ENCODE data around the gene TIMD4. TPM values are rescaled to one million over a fixed set of nuclear protein-coding genes. Genes with fewer than 3 reads are reported as not detected.

TIMD4 gene
- total RNA-seq, 1 donor from 2014 or later, result not detected

DNA sequence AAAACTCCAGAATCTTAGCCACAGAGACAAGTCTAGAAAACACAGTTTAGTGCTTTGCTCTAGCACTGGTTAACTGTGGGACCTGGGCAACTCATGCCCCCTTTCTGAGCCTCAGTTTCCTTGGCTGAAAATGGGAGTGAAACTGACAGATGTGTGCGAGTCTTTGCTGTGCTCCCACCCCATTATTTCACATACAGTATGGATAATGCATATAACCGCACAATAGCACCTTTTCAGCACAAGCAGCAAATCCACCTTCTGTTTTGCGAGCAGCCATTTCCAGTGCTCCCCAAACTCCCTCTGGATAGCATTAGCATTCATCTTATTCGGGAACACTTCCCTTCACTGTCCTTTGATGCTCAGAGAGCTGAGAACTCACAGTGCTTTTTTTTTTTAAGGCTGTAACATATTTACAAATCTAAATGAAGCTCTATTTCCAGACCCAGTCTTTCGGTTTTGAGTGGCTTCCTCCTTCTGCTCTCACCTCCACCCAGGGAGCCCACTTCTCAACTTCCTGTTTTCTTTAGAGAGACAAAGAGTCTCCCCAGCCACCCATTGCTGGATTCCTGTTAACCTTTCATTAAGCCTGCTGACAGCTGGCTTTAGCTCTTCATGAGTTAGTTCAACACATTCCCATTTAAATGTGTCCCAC is 49.2 kb downstream of the TIMD4 start:
- TF ChIP-seq, protein P1, sequence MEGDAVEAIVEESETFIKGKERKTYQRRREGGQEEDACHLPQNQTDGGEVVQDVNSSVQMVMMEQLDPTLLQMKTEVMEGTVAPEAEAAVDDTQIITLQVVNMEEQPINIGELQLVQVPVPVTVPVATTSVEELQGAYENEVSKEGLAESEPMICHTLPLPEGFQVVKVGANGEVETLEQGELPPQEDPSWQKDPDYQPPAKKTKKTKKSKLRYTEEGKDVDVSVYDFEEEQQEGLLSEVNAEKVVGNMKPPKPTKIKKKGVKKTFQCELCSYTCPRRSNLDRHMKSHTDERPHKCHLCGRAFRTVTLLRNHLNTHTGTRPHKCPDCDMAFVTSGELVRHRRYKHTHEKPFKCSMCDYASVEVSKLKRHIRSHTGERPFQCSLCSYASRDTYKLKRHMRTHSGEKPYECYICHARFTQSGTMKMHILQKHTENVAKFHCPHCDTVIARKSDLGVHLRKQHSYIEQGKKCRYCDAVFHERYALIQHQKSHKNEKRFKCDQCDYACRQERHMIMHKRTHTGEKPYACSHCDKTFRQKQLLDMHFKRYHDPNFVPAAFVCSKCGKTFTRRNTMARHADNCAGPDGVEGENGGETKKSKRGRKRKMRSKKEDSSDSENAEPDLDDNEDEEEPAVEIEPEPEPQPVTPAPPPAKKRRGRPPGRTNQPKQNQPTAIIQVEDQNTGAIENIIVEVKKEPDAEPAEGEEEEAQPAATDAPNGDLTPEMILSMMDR (IDR thresholded peaks at IDR 0.05), result no peak
- intact Hi-C loops (cut with micrococcal nuclease), result loop anchor here (2.0 to 10.0 kb wide), 2 partner anchors 21 to 191 kb away; partner anchors contain the start of gene HAVCR2
- ATAC-seq (ENCODE audit: low read depth), result peak; percentile 90
- no peak for DNase-seq
- Mint-ChIP-seq H3K4me3 (peak overlapping the region; percentile 71), H3K4me1 (peaks cover 31% of the 10 kb centered on the region), H3K27ac (peak overlapping the region; percentile 82), H3K27me3 (no peaks in the 10 kb centered on the region), H3K9me3 (no peaks in the 10 kb centered on the region), H3K36me3 (ENCODE audit: low read depth) (no peaks in the 10 kb centered on the region)
- ChIA-PET POLR2A (no interaction called here), CTCF (no interaction called here)

DNA sequence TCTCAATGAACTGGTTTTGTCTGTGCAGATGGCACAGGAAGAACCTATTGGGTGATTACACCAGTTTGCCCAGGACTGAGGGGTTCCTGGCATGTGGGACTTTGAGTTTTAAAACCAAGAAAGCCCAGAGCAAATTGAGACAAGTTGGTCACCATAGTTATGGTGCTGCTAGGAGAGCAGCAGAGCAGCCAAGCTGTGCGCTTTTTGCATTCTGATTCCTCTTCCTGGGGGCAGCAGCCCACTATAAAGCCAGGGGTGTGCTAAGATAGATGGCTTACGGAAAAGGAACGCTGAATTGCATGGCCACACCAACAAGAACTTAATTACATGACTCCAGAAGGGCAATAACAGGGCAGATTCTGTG is 49.7 kb downstream of the TIMD4 start:
- intact Hi-C loops (cut with micrococcal nuclease), result loop anchor here (10.0 kb wide), 1 partner anchor 191 kb away; the partner anchor contains the start of gene HAVCR2
- Mint-ChIP-seq H3K4me1 (peaks cover 28% of the 10 kb centered on the region), H3K36me3 (ENCODE audit: low read depth) (no peaks in the 10 kb centered on the region), H3K4me3 (no peak overlapping the region), H3K27ac (peak overlapping the region; percentile 82), H3K27me3 (no peaks in the 10 kb centered on the region), H3K9me3 (no peaks in the 10 kb centered on the region)
- DNase-seq (no peak), ATAC-seq (ENCODE audit: low read depth) (no peak)
- POLR2A ChIA-PET, result no interaction called here
- CTCF ChIA-PET, result no interaction called here
- TF ChIP-seq, protein P1 (IDR thresholded peaks at IDR 0.05), result no peak

DNA sequence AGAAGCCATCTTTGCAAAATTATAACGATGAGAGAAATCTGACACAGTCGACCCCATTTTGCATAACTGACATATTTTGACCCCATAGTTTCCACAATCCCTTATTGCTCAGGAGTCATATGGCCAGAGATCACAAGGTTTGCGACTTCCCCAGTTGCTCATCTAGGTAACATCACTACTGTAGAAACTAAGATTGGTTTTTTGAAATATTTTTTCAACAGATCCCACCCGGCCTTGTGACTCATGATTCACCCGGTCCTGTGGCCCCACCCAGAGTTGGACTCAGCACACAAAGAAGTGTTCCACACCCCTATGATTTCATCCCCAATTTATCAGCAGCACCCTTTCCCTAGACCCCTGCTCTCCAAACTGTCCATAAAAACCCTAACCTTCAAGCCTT is 50.2 kb downstream of the TIMD4 start:
- H3K4me3 Mint-ChIP-seq, result no peak overlapping the region
- H3K9me3 Mint-ChIP-seq, result no peaks in the 10 kb centered on the region
- no peak for ATAC-seq (ENCODE audit: low read depth)

DNA sequence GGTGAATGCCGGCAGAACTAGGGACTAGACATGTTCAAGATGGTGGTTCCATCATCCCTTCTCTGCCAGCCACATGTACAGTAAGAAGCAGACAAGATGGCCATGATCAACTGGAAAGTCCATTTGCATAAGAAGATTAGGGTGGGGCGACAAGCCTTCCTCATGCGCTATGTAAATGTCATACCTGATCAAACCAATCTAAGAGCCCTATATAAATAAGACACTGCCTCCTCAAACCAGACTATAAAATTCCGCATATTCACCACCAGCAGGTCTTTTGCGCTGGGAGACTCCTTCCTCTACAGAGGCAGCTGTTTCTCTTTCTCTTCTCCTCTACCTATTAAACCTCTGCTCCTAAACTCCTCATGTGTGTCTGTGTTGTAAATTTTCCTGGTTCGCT is 53.8 kb downstream of the TIMD4 start:
- TF ChIP-seq, protein P1 (IDR thresholded peaks at IDR 0.05), result no peak
- H3K4me1 Mint-ChIP-seq, result peaks cover 18% of the 10 kb centered on the region
- POLR2A ChIA-PET, result no interaction called here
- H3K4me3 Mint-ChIP-seq, result no peak overlapping the region
- H3K27me3 Mint-ChIP-seq, result no peaks in the 10 kb centered on the region
- no peaks in the 10 kb centered on the region for H3K36me3 Mint-ChIP-seq (ENCODE audit: low read depth)
- ATAC-seq (ENCODE audit: low read depth) (no peak), DNase-seq (no peak)
- no peak overlapping the region for H3K27ac Mint-ChIP-seq
- intact Hi-C loops (cut with micrococcal nuclease), result no loop called here
- H3K9me3 Mint-ChIP-seq, result no peaks in the 10 kb centered on the region
- CTCF ChIA-PET, result no interaction called here

More for the DNA sequence above, 50.2 kb downstream of the TIMD4 start:
- H3K36me3 Mint-ChIP-seq (ENCODE audit: low read depth), result no peaks in the 10 kb centered on the region
- CTCF ChIA-PET, result no interaction called here
- DNase-seq, result no peak
- intact Hi-C loops (cut with micrococcal nuclease), result loop anchor here (10.0 kb wide), 1 partner anchor 192 kb away; the partner anchor contains the start of gene HAVCR2
- POLR2A ChIA-PET, result no interaction called here
- peak overlapping the region; percentile 82 for H3K27ac Mint-ChIP-seq
- H3K4me1 Mint-ChIP-seq, result peaks cover 27% of the 10 kb centered on the region
- no peaks in the 10 kb centered on the region for H3K27me3 Mint-ChIP-seq
- TF ChIP-seq, protein P1 (IDR thresholded peaks at IDR 0.05), result no peak

DNA sequence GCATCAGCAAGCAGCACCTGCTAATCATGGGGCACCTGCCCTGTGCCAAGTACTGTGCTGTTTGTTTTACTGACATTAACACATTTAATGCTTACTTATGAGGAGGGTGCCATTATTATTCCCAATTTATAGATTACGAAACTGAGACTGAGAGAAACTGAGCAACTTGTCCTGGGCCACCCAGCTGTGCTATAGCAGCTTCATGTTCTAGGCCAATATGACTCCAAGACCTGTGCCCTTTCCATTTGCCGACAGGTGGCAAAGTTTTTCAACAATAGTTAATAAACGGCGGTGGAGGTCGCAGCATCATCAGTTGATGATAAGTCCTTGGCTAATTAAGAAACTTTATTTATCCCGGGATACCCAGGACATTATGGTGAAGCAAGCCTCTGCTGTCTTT is 55.4 kb downstream of the TIMD4 start:
- H3K9me3 Mint-ChIP-seq, result no peaks in the 10 kb centered on the region

More for the DNA sequence above, 55.4 kb downstream of the TIMD4 start:
- DNase-seq (no peak), ATAC-seq (ENCODE audit: low read depth) (no peak)
- Mint-ChIP-seq H3K4me1 (peaks cover 3% of the 10 kb centered on the region), H3K36me3 (ENCODE audit: low read depth) (no peaks in the 10 kb centered on the region), H3K27me3 (no peaks in the 10 kb centered on the region), H3K4me3 (no peak overlapping the region), H3K27ac (no peak overlapping the region)
- intact Hi-C loops (cut with micrococcal nuclease), result no loop called here
- POLR2A ChIA-PET, result no interaction called here
- TF ChIP-seq, protein P1 (IDR thresholded peaks at IDR 0.05), result no peak
- CTCF ChIA-PET, result no interaction called here

Data from activated B cell treated with CpG ODN at 0.5 μM for 24 hours (primary cell).